K562 (cell line): ENCODE measurements around the gene LRP1B.

Source experiments
- CTCF ChIP-seq, 3 experiments: IDR thresholded peaks in 2 of 3; conservative IDR thresholded peaks in 1 of 3; 2 replicates each; pipeline ENCODE4 v1.5.1; 2011 to 2012; ENCODE audit warnings: low read length in 3 of 3, mild to moderate bottlenecking in 3 of 3, control low read depth in 2 of 3, improper control_type of control experiment in 1 of 3, inconsistent platforms in 1 of 3, low read depth in 1 of 3, mixed read lengths in 1 of 3, moderate library complexity in 1 of 3; ENCODE audit not compliant: insufficient read depth in 2 of 3
- EP300 ChIP-seq: IDR thresholded peaks from 2 replicates; pipeline ENCODE4 v1.6.1; 2012; ENCODE audit warnings: low read length, improper control_type of control experiment
- MEF2A ChIP-seq: IDR thresholded peaks from 2 replicates; pipeline ENCODE4 v1.6.1; 2011; ENCODE audit warnings: low read depth, mild to moderate bottlenecking, low read length, moderate library complexity; ENCODE audit not compliant: control insufficient read depth
- NR3C1 ChIP-seq: sonication (generic); formaldehyde crosslinking; IDR thresholded peaks from 2 replicates; pipeline ENCODE4 v1.8.1; 2022; ENCODE audit warnings: missing genetic modification reagents
- PRPF4 ChIP-seq: fragments of 200-400 bp; formaldehyde crosslinking; IDR thresholded peaks from one replicate; pipeline ENCODE4 v1.6.1; 2017; ENCODE audit warnings: low read length, low read depth, mild to moderate bottlenecking; ENCODE audit not compliant: insufficient read depth, poor library complexity, severe bottlenecking
- TBP ChIP-seq: optimal IDR thresholded peaks from 2 replicates; pipeline ENCODE3; 2011; ENCODE audit warnings: low read depth, low read length, improper control_type of control experiment

- no peak for TF ChIP-seq NR3C1 (CRISPR knock-in tag)
- no peak for TF ChIP-seq TBP
- TF ChIP-seq CTCF (IDR thresholded peaks at IDR 0.05 in 2 of 3, conservative IDR thresholded peaks at IDR 0.05 in 1 of 3; ENCODE audit: insufficient read depth in 2 of 3, low read depth in 1 of 3, low read length in 3 of 3) = no peak
- TF ChIP-seq MEF2A = no peak
- TF ChIP-seq EP300 = no peak
- TF ChIP-seq PRPF4 = no peak
These were observed 1413.3 kb downstream of the LRP1B start for GRCh38 chr2:140717481-140717880.
